Dermis microvascular lymphatic vessel endothelial cell (primary cell): ENCODE results near the gene ARHGAP33. TPM values are rescaled to one million over a fixed set of nuclear protein-coding genes. Genes with fewer than 3 reads are reported as not detected.
"Not testable (repeated sequence)": the region's sequence is repeated elsewhere in the genome, so short reads cannot be mapped to it uniquely, and the experiment has no call there.

Experiments used
- DNase-seq, 2 donors: peaks; one replicate each; pipeline versions ENCODE4 v3.0.0 to v3.0.0-alpha.2; 2010; ENCODE audit warnings: low read depth in 2 of 2
- total RNA-seq: library from RNA; depleted of rRNA; stranded (reverse); fragments of >200 nt; gene quantifications from 2 replicates; pipeline ENCODE4 v1.2.1, GENCODE V29; 2014

ARHGAP33 gene
- total RNA-seq, 1 donor from 2014 or later, result 1.0 TPM

- DNase-seq, result no peak
These were observed 47.2 kb downstream of the ARHGAP33 start for GRCh38 chr19:35822579-35822978.

- DNase-seq, result no peak
These were observed 48.8 kb downstream of the ARHGAP33 start for GRCh38 chr19:35824150-35824549.

GRCh38 chr19:35828692-35829301, 53.4 kb downstream of the ARHGAP33 start:
- peak; percentile 47 to 66 for DNase-seq

GRCh38 chr19:35830986-35831385, 55.6 kb downstream of the ARHGAP33 start:
- DNase-seq, result no peak

GRCh38 chr19:35832054-35832453, 56.7 kb downstream of the ARHGAP33 start:
- no peak for DNase-seq

GRCh38 chr19:35833972-35834371, 58.6 kb downstream of the ARHGAP33 start:
- DNase-seq, result no peak

- not testable (repeated sequence) for DNase-seq
These were observed 60.7 kb downstream of the ARHGAP33 start for GRCh38 chr19:35836096-35836495.

Other genes with a start within 250 kb of the ARHGAP33 start
- gene SBSN, start 247.3 kb upstream of the ARHGAP33 start, total RNA-seq, result not detected in 2 replicates
- not detected in 2 replicates for gene GAPDHS, start 242.1 kb upstream of the ARHGAP33 start, total RNA-seq
- gene TMEM147, start 229.9 kb upstream of the ARHGAP33 start, total RNA-seq, result 52.1 and 70.3 TPM in 2 replicates
- not detected in 2 replicates for gene ATP4A, start 211.9 kb upstream of the ARHGAP33 start, total RNA-seq
- gene PMIS2, start 189.4 kb upstream of the ARHGAP33 start, total RNA-seq, result not detected in 2 replicates
- 4.9 and 5.6 TPM in 2 replicates for gene HAUS5, start 162.8 kb upstream of the ARHGAP33 start, total RNA-seq
- 27.9 and 35.4 TPM in 2 replicates for gene RBM42, start 146.5 kb upstream of the ARHGAP33 start, total RNA-seq
- gene ETV2, start 133.8 kb upstream of the ARHGAP33 start, total RNA-seq, result under 0.01 and 0.26 TPM in 2 replicates
- 243 and 347 TPM in 2 replicates for gene COX6B1, start 127.2 kb upstream of the ARHGAP33 start, total RNA-seq
- gene UPK1A, start 109.0 kb upstream of the ARHGAP33 start, total RNA-seq, result not detected in 2 replicates
- not detected in 2 replicates for gene ZBTB32, start 71.0 kb upstream of the ARHGAP33 start, total RNA-seq
- gene KMT2B, start 57.6 kb upstream of the ARHGAP33 start, total RNA-seq, result 2.3 and 7.1 TPM in 2 replicates
- 1.1 and 1.8 TPM in 2 replicates for gene IGFLR1, start 33.1 kb upstream of the ARHGAP33 start, total RNA-seq
- gene U2AF1L4, start 30.1 kb upstream of the ARHGAP33 start, total RNA-seq, result 2.4 and 4.3 TPM in 2 replicates
- gene PSENEN, start 29.9 kb upstream of the ARHGAP33 start, total RNA-seq, result 16.3 and 19.2 TPM in 2 replicates
- 3.0 and 3.8 TPM in 2 replicates for gene LIN37, start 27.0 kb upstream of the ARHGAP33 start, total RNA-seq
- 0.13 and 0.25 TPM in 2 replicates for gene HSPB6, start 18.5 kb upstream of the ARHGAP33 start, total RNA-seq
- 1.3 and 1.4 TPM in 2 replicates for gene PROSER3, start 17.4 kb upstream of the ARHGAP33 start, total RNA-seq
- gene PRODH2, start 37.3 kb downstream of the ARHGAP33 start, total RNA-seq, result not detected in 2 replicates
- gene NPHS1, start 76.9 kb downstream of the ARHGAP33 start, total RNA-seq, result not detected in 2 replicates
- not detected in 2 replicates for gene KIRREL2, start 81.3 kb downstream of the ARHGAP33 start, total RNA-seq
- gene APLP1, start 93.0 kb downstream of the ARHGAP33 start, total RNA-seq, result 1.8 TPM in 2 replicates
- 1.4 and 2.8 TPM in 2 replicates for gene NFKBID, start 125.0 kb downstream of the ARHGAP33 start, total RNA-seq
- 0.38 and 0.39 TPM in 2 replicates for gene HCST, start 127.0 kb downstream of the ARHGAP33 start, total RNA-seq
- not detected in 2 replicates for gene TYROBP, start 132.7 kb downstream of the ARHGAP33 start, total RNA-seq
- gene LRFN3, start 160.8 kb downstream of the ARHGAP33 start, total RNA-seq, result 0.77 and 2.9 TPM in 2 replicates
- 7.2 and 14.0 TPM in 2 replicates for gene SDHAF1, start 219.6 kb downstream of the ARHGAP33 start, total RNA-seq
- gene SYNE4, start 233.2 kb downstream of the ARHGAP33 start, total RNA-seq, result under 0.01 TPM in 1 of 2 replicates, not detected in the other
- 5.5 and 8.7 TPM in 2 replicates for gene ALKBH6, start 238.6 kb downstream of the ARHGAP33 start, total RNA-seq